MM.1S (cell line): ENCODE data around the gene ASB2.

Source experiments
- DNase-seq: peaks from one replicate; pipeline ENCODE4 v3.0.0-alpha.2; 2015
- H2AFZ ChIP-seq: fragments of 300-600 bp; sonication (generic); 2 replicates; pipeline ENCODE4 v1.6.0; 2016; ENCODE audit warnings: antibody characterized with exemption, low read length
- H3F3A ChIP-seq: fragments of 300-600 bp; sonication (generic); 2 replicates; pipeline ENCODE4 v1.6.1; 2016; ENCODE audit warnings: mild to moderate bottlenecking, antibody characterized with exemption, low read length, moderate library complexity, mixed read lengths; ENCODE audit not compliant: insufficient read depth
- H3K27ac ChIP-seq: fragments of 300-600 bp; sonication (generic); 2 replicates; pipeline ENCODE4 v1.5.1; 2016; ENCODE audit warnings: mild to moderate bottlenecking, low read length
- H3K27me3 ChIP-seq: fragments of 300-600 bp; sonication (generic); replicated peaks from 2 replicates; pipeline ENCODE4 v1.6.0; 2016; ENCODE audit warnings: low read length; ENCODE audit not compliant: insufficient read depth
- H3K36me3 ChIP-seq: fragments of 300-600 bp; sonication (generic); replicated peaks from 2 replicates; pipeline ENCODE4 v1.6.1; 2016; ENCODE audit warnings: mild to moderate bottlenecking, low read length, mixed read lengths; ENCODE audit not compliant: insufficient read depth
- H3K4me1 ChIP-seq: fragments of 300-600 bp; sonication (generic); 2 replicates; pipeline ENCODE4 v1.6.1; 2016; ENCODE audit warnings: low read length, mixed read lengths
- H3K4me2 ChIP-seq: fragments of 300-600 bp; sonication (generic); 2 replicates; pipeline ENCODE4 v1.6.0; 2016; ENCODE audit warnings: low read depth, low read length
- H3K4me3 ChIP-seq: fragments of 300-600 bp; sonication (generic); 2 replicates; pipeline ENCODE4 v1.5.1; 2016; ENCODE audit warnings: low read length, mixed read lengths
- H3K79me2 ChIP-seq: fragments of 300-600 bp; sonication (generic); 2 replicates; pipeline ENCODE4 v1.6.1; 2016; ENCODE audit warnings: mixed run types, low read length, mixed read lengths
- H3K9ac ChIP-seq: fragments of 300-600 bp; sonication (generic); 2 replicates; pipeline ENCODE4 v1.6.1; 2016; ENCODE audit warnings: low read length, mixed read lengths
- H3K9me2 ChIP-seq: fragments of 300-600 bp; sonication (generic); replicated peaks from 2 replicates; pipeline ENCODE4 v1.6.1; 2016; ENCODE audit warnings: mild to moderate bottlenecking, low read length, mixed read lengths; ENCODE audit not compliant: insufficient read depth
- H3K9me3 ChIP-seq: fragments of 300-600 bp; sonication (generic); replicated peaks from 2 replicates; pipeline ENCODE4 v1.6.1; 2016; ENCODE audit warnings: mild to moderate bottlenecking, low read length, mixed read lengths; ENCODE audit not compliant: insufficient read depth
- H4K20me1 ChIP-seq: fragments of 300-600 bp; sonication (generic); 2 replicates; pipeline ENCODE4 v1.6.1; 2016; ENCODE audit warnings: mild to moderate bottlenecking, low read length, moderate library complexity, mixed read lengths; ENCODE audit not compliant: insufficient read depth
- CTCF ChIP-seq: fragments of 300-600 bp; sonication (generic); IDR thresholded peaks from 2 replicates; pipeline ENCODE4 v1.5.1; 2016; ENCODE audit warnings: antibody characterized with exemption, low read length, mixed read lengths
- EZH2 ChIP-seq: fragments of 300-600 bp; sonication (generic); optimal IDR thresholded peaks from 2 replicates; pipeline ENCODE3; 2017; ENCODE audit warnings: low read depth, mild to moderate bottlenecking, antibody characterized with exemption, low read length, mixed read lengths
- EZH2phosphoT487 ChIP-seq: fragments of 300-600 bp; sonication (generic); IDR thresholded peaks from 2 replicates; pipeline ENCODE4 v1.6.1; 2018; ENCODE audit warnings: antibody characterized with exemption, low read length

The ASB2 gene

GRCh38 chr14:93892923-93893558, 83.3 kb downstream of the ASB2 start:
- DNase-seq = peak; percentile 45
- Histone ChIP-seq H3K4me1 (no peaks in the 10 kb centered on the region), H3K27ac (no peak overlapping the region)

GRCh38 chr14:93892505-93892839, 83.9 kb downstream of the ASB2 start:
- no peak for DNase-seq
- Histone ChIP-seq H3K9me2 (no peaks in the 10 kb centered on the region), H3K4me2 (no peak overlapping the region), H3K4me3 (no peak overlapping the region), H3K79me2 (no peaks in the 10 kb centered on the region), H3K4me1 (no peaks in the 10 kb centered on the region), H2AFZ (no peak overlapping the region), H3F3A (no peaks in the 10 kb centered on the region), H3K27me3 (no peaks in the 10 kb centered on the region), H3K27ac (no peak overlapping the region), H3K36me3 (no peaks in the 10 kb centered on the region), H3K9me3 (no peaks in the 10 kb centered on the region), H4K20me1 (no peaks in the 10 kb centered on the region), H3K9ac (no peak overlapping the region)
- TF ChIP-seq EZH2phosphoT487 = no peak
- TF ChIP-seq CTCF = no peak
- TF ChIP-seq EZH2 = no peak

More at GRCh38 chr14:93892923-93893558, 83.3 kb downstream of the ASB2 start:
- Histone ChIP-seq H3K4me3 (no peak overlapping the region), H3K27me3 (no peaks in the 10 kb centered on the region), H3K4me2 (no peak overlapping the region), H2AFZ (no peak overlapping the region), H3K9me3 (no peaks in the 10 kb centered on the region), H4K20me1 (no peaks in the 10 kb centered on the region), H3K9ac (no peak overlapping the region), H3K36me3 (no peaks in the 10 kb centered on the region), H3K79me2 (no peaks in the 10 kb centered on the region), H3F3A (no peaks in the 10 kb centered on the region), H3K9me2 (no peaks in the 10 kb centered on the region)
- TF ChIP-seq EZH2phosphoT487 = no peak
- no peak for TF ChIP-seq EZH2
- peak; percentile 75 for TF ChIP-seq CTCF

- H3K4me2 ChIP-seq = no peak overlapping the region
- no peaks in the 10 kb centered on the region for H3K4me1 ChIP-seq
- no peaks in the 10 kb centered on the region for H3K36me3 ChIP-seq
- H2AFZ ChIP-seq = no peak overlapping the region
- no peak overlapping the region for H3K4me3 ChIP-seq
- DNase-seq = no peak
- H4K20me1 ChIP-seq = no peaks in the 10 kb centered on the region
- H3K9me3 ChIP-seq = no peaks in the 10 kb centered on the region
- no peaks in the 10 kb centered on the region for H3K9me2 ChIP-seq
- H3F3A ChIP-seq = no peaks in the 10 kb centered on the region
- H3K27me3 ChIP-seq = no peaks in the 10 kb centered on the region
- no peak for TF ChIP-seq EZH2
- no peak for TF ChIP-seq CTCF
- TF ChIP-seq EZH2phosphoT487 = no peak
- no peaks in the 10 kb centered on the region for H3K79me2 ChIP-seq
- H3K27ac ChIP-seq = no peak overlapping the region
- no peak overlapping the region for H3K9ac ChIP-seq
These were observed 84.4 kb downstream of the ASB2 start for GRCh38 chr14:93891756-93892504.
